PC-3 (cell line): ENCODE results near the gene VSTM4.
A peak's percentile ranks its signal among the peaks of the same experiment; 100 is the strongest.

Experiments used
- EZH2 ChIP-seq: fragments of 300-600 bp; sonication (generic); IDR thresholded peaks from one replicate; pipeline ENCODE4 v1.6.1; 2017; ENCODE audit warnings: antibody characterized with exemption, mild to moderate bottlenecking, low read length; ENCODE audit not compliant: unreplicated experiment
- EZH2phosphoT487 ChIP-seq: fragments of 300-600 bp; sonication (generic); IDR thresholded peaks from 2 replicates; pipeline ENCODE4 v1.6.1; 2018; ENCODE audit warnings: mild to moderate bottlenecking, antibody characterized with exemption, low read length, borderline replicate concordance
- TF ChIP-seq, protein P1 (sequence below): fragments of 300-600 bp; sonication (generic); conservative IDR thresholded peaks from 2 replicates; pipeline ENCODE4 v1.5.1; 2017; ENCODE audit warnings: antibody characterized with exemption, low read depth, mild to moderate bottlenecking, low read length

DNA sequence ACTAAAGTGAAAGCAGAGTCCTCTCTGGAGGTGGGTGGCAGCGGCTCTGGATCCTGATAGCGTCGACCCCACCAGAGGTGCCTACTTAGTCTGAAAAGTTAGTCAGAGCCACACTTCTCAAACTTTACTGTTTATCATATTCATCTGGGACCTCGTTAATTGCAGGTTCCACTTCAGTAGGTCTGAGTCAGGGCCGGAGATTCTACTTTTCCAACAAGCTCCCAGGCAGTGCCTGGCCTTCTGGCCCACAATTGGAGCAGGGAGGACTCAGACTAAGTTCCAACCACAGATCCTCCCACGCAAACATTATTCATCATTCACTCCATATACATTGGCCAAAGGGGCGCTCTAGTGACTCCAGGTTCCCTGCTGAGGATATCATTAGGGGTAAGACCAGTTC lies 78.1 kb downstream of the VSTM4 start:
- TF ChIP-seq, protein P1, sequence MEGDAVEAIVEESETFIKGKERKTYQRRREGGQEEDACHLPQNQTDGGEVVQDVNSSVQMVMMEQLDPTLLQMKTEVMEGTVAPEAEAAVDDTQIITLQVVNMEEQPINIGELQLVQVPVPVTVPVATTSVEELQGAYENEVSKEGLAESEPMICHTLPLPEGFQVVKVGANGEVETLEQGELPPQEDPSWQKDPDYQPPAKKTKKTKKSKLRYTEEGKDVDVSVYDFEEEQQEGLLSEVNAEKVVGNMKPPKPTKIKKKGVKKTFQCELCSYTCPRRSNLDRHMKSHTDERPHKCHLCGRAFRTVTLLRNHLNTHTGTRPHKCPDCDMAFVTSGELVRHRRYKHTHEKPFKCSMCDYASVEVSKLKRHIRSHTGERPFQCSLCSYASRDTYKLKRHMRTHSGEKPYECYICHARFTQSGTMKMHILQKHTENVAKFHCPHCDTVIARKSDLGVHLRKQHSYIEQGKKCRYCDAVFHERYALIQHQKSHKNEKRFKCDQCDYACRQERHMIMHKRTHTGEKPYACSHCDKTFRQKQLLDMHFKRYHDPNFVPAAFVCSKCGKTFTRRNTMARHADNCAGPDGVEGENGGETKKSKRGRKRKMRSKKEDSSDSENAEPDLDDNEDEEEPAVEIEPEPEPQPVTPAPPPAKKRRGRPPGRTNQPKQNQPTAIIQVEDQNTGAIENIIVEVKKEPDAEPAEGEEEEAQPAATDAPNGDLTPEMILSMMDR, result peak; percentile 43; the same call in 1 of the 2 replicates
- no peak for TF ChIP-seq EZH2phosphoT487
- no peak for TF ChIP-seq EZH2
